Glutamatergic neuron (in vitro differentiated cells): ENCODE results near the gene HNRNPC. TPM values are rescaled to one million over a fixed set of nuclear protein-coding genes. Genes with fewer than 3 reads are reported as not detected.

Source experiments
- DNase-seq: peaks from one replicate; pipeline ENCODE4 v3.0.0; 2022
- H3K27ac Mint-ChIP-seq: one replicate; pipeline ENCODE4 v1.8.0; 2020; ENCODE audit warnings: mild to moderate bottlenecking, mixed read lengths, inconsistent platforms; ENCODE audit not compliant: unreplicated experiment
- H3K27me3 Mint-ChIP-seq: one replicate; pipeline ENCODE4 v1.8.0; 2020; ENCODE audit warnings: mild to moderate bottlenecking, moderate library complexity, mixed read lengths, inconsistent platforms; ENCODE audit not compliant: unreplicated experiment
- H3K36me3 Mint-ChIP-seq: one replicate; pipeline ENCODE4 v1.8.0; 2020; ENCODE audit warnings: mild to moderate bottlenecking, mixed read lengths, inconsistent platforms; ENCODE audit not compliant: unreplicated experiment
- H3K4me1 Mint-ChIP-seq: one replicate; pipeline ENCODE4 v1.8.0; 2020; ENCODE audit warnings: mild to moderate bottlenecking, low read depth, mixed read lengths, inconsistent platforms; ENCODE audit not compliant: unreplicated experiment
- H3K4me3 Mint-ChIP-seq: one replicate; pipeline ENCODE4 v1.8.0; 2020; ENCODE audit warnings: mild to moderate bottlenecking, mixed read lengths, inconsistent platforms; ENCODE audit not compliant: unreplicated experiment
- H3K9me3 Mint-ChIP-seq: one replicate; pipeline ENCODE4 v1.8.0; 2020; ENCODE audit warnings: mild to moderate bottlenecking, moderate library complexity, mixed read lengths, inconsistent platforms; ENCODE audit not compliant: unreplicated experiment
- CTCF ChIP-seq: fragments of 200-600 bp; sonication (generic); IDR thresholded peaks from one replicate; pipeline ENCODE4 v1.5.0; 2021; ENCODE audit not compliant: partially characterized antibody, unreplicated experiment
- total RNA-seq: library from RNA; stranded (reverse); fragmentation: NEBNext Ultra II Directional; extraction: Animal tissue kit (Norgen Biotek cat#: 25700); gene quantifications from one replicate; pipeline ENCODE4 v1.2.1, GENCODE V29; 2021; ENCODE audit not compliant: unreplicated experiment

HNRNPC gene
- total RNA-seq, 1 donor from 2014 or later, result 514 TPM

- H3K9me3 Mint-ChIP-seq, result peaks cover 17% of the 10 kb centered on the region
- peak overlapping the region; percentile 84 for H3K27ac Mint-ChIP-seq
- H3K27me3 Mint-ChIP-seq, result peaks cover 15% of the 10 kb centered on the region
- H3K36me3 Mint-ChIP-seq, result peaks cover 10% of the 10 kb centered on the region
- peak overlapping the region; percentile 71 for H3K4me3 Mint-ChIP-seq
- DNase-seq, result no peak
- peaks cover 19% of the 10 kb centered on the region for H3K4me1 Mint-ChIP-seq
- no peak for TF ChIP-seq CTCF
Observed at GRCh38 chr14:21204167-21205025, 64.8 kb downstream of the HNRNPC start.

DNA sequence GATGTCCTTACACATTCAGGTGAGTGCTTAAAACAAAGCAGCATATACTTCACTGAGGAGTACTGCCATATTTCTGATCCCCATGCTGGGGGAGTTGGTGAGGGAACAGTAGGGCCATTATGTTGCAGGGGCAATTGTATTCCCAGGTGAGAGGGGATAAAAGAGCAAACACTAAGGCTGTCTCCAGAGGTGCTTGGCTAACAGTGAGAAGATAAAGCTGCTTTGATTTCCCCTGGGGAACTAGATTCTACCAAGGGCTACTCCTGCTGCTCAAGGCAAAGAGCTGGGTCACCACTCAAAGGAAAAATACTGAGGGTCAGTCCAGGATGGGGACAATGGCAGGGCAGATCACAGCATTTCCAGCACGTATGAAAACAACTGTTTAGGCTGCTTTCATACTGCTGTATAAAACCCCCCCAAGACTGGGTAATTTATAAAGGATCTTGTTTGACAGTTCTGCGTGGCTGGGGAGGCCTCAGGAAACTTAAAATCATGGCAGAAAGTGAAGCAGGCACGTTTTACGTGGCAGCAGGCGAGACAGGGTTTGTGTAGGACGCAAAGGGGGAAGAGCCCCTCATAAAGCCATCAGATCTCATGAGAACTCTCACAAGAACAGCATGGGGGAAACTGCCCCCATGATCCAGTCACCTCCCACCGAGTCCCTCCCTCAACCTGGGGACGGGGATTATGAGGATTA, 65.6 kb downstream of the HNRNPC start:
- Mint-ChIP-seq H3K9me3 (peaks cover 17% of the 10 kb centered on the region), H3K4me3 (peak overlapping the region; percentile 71), H3K27me3 (peaks cover 15% of the 10 kb centered on the region), H3K4me1 (peaks cover 19% of the 10 kb centered on the region), H3K36me3 (peaks cover 10% of the 10 kb centered on the region), H3K27ac (peak overlapping the region; percentile 84)
- DNase-seq, result no peak
- no peak for TF ChIP-seq CTCF

DNA sequence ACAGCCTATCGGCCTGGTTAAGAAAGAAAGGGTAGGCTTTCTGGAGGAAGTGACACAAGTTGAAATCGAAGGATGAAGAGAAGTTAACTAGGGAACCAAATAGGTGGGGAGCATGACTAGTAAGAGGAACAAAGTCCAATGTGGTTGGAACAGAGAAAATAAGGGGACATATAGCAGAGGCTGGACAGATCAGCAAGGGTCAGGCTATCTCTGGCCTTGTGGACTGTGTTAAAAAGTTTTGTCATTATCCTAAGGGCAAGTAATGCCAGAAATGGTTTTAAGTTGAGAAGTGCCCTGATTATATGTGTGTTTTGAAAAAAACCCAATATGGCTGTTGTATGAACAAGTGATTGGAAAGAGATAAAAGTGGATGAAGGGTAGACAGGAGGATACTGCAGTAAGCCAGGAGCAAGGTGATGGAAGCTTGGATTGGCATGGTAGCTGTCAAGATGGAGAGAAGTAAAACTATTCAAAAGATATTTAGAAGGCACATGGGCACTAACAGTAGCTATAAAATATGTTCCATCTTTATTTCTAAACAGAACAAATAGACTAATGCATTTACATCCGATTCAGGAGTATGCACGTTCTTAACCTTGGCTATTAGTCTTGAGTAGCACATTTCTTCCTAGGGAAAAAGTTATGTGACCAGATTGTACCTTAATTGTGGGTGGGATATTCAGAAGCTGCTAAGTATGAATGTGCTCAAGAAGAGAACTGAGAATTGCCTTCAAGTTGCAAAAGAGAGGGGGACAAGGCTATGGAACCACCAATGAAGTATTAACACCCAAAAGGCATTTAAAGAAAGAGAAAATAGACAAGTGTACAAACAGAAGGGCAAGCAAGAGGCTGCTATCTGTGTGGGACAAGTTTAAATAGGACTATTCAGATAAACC, 66.5 kb downstream of the HNRNPC start:
- TF ChIP-seq CTCF, result no peak
- Mint-ChIP-seq H3K4me1 (peaks cover 16% of the 10 kb centered on the region), H3K9me3 (peaks cover 17% of the 10 kb centered on the region), H3K27ac (peak overlapping the region; percentile 84), H3K36me3 (peaks cover 10% of the 10 kb centered on the region), H3K27me3 (peaks cover 15% of the 10 kb centered on the region), H3K4me3 (peak overlapping the region; percentile 3)
- DNase-seq, result no peak

- Mint-ChIP-seq H3K27ac (no peak overlapping the region), H3K36me3 (peaks cover 10% of the 10 kb centered on the region), H3K27me3 (peaks cover 16% of the 10 kb centered on the region), H3K9me3 (peaks cover 17% of the 10 kb centered on the region), H3K4me3 (no peak overlapping the region), H3K4me1 (peaks cover 16% of the 10 kb centered on the region)
- no peak for DNase-seq
- no peak for TF ChIP-seq CTCF
Observed at GRCh38 chr14:21201732-21202462, 67.3 kb downstream of the HNRNPC start.
